H9 (cell line): ENCODE data around the gene RSPRY1. TPM values are rescaled to one million over a fixed set of nuclear protein-coding genes. Genes with fewer than 3 reads are reported as not detected.
A peak's percentile ranks its signal among the peaks of the same experiment; 100 is the strongest.

Experiments
- DNase-seq: peaks from one replicate; pipeline ENCODE4 v3.0.0-alpha.2; 2017
- H2AFZ ChIP-seq: one replicate; pipeline ENCODE4 v1.6.1; 2013; ENCODE audit warnings: mild to moderate bottlenecking, low read length, control low read depth, moderate library complexity
- H2AK5ac ChIP-seq: 2 replicates; pipeline ENCODE4 v1.6.1; 2013; ENCODE audit warnings: low read length, control low read depth, mixed read lengths; ENCODE audit not compliant: insufficient read length
- H2BK120ac ChIP-seq: one replicate; pipeline ENCODE4 v1.6.1; 2013; ENCODE audit warnings: low read depth, mild to moderate bottlenecking, low read length, control low read depth, inconsistent platforms; ENCODE audit not compliant: poor library complexity, severe bottlenecking
- H2BK12ac ChIP-seq: 2 replicates; pipeline ENCODE4 v1.6.1; 2013; ENCODE audit warnings: low read length, control low read depth, mixed read lengths, low read depth; ENCODE audit not compliant: insufficient read length
- H2BK15ac ChIP-seq: 2 replicates; pipeline ENCODE4 v1.6.1; 2013; ENCODE audit warnings: low read depth, low read length, control low read depth
- H2BK20ac ChIP-seq: one replicate; pipeline ENCODE4 v1.6.1; 2013; ENCODE audit warnings: low read depth, mild to moderate bottlenecking, low read length, control low read depth, inconsistent platforms; ENCODE audit not compliant: poor library complexity, severe bottlenecking
- H2BK5ac ChIP-seq: 2 replicates; pipeline ENCODE4 v1.6.1; 2013; ENCODE audit warnings: low read length, control low read depth, mixed read lengths; ENCODE audit not compliant: insufficient read length
- H3K14ac ChIP-seq: 2 replicates; pipeline ENCODE4 v1.6.1; 2013; ENCODE audit warnings: low read length, control low read depth; ENCODE audit not compliant: insufficient read depth
- H3K18ac ChIP-seq: 2 replicates; pipeline ENCODE4 v1.6.1; 2013; ENCODE audit warnings: low read depth, mild to moderate bottlenecking, mixed read lengths, low read length, control low read depth; ENCODE audit not compliant: insufficient read length
- H3K23ac ChIP-seq: 2 replicates; pipeline ENCODE4 v1.6.1; 2013; ENCODE audit warnings: low read length, control low read depth, mixed read lengths, low read depth; ENCODE audit not compliant: insufficient read length
- H3K23me2 ChIP-seq: 2 replicates; pipeline ENCODE4 v1.6.1; 2013; ENCODE audit warnings: low read depth, mild to moderate bottlenecking, mixed read lengths, low read length, control low read depth; ENCODE audit not compliant: insufficient read length, poor library complexity, severe bottlenecking
- H3K27ac ChIP-seq: 2 replicates; pipeline ENCODE4 v1.5.1; 2013; ENCODE audit warnings: low read length, control low read depth, mixed read lengths, low read depth; ENCODE audit not compliant: insufficient read length
- H3K27me3 ChIP-seq: 2 replicates; pipeline ENCODE4 v1.6.1; 2013; ENCODE audit warnings: low read length, control low read depth, inconsistent platforms; ENCODE audit not compliant: insufficient read depth
- H3K4ac ChIP-seq: 2 replicates; pipeline ENCODE4 v1.6.1; 2013; ENCODE audit warnings: low read depth, mild to moderate bottlenecking, control low read depth, inconsistent platforms, low read length, moderate library complexity
- H3K4me1 ChIP-seq: 2 replicates; pipeline ENCODE4 v1.6.1; 2013; ENCODE audit warnings: low read length, control low read depth, inconsistent platforms; ENCODE audit not compliant: insufficient read depth
- H3K4me2 ChIP-seq: 2 replicates; pipeline ENCODE4 v1.6.1; 2013; ENCODE audit warnings: low read length, control low read depth, mixed read lengths; ENCODE audit not compliant: insufficient read length, insufficient read depth
- H3K56ac ChIP-seq: 2 replicates; pipeline ENCODE4 v1.6.1; 2013; ENCODE audit warnings: low read depth, mild to moderate bottlenecking, mixed read lengths, low read length, control low read depth; ENCODE audit not compliant: insufficient read length
- H3K79me1 ChIP-seq: 2 replicates; pipeline ENCODE4 v1.6.1; 2013; ENCODE audit warnings: low read depth, mild to moderate bottlenecking, moderate library complexity, low read length, control low read depth, inconsistent platforms; ENCODE audit not compliant: insufficient read depth, poor library complexity, severe bottlenecking
- H3K79me2 ChIP-seq: 2 replicates; pipeline ENCODE4 v1.6.1; 2013; ENCODE audit warnings: low read length, control low read depth, inconsistent platforms; ENCODE audit not compliant: insufficient read depth
- H3K9ac ChIP-seq: 2 replicates; pipeline ENCODE4 v1.6.1; 2013; ENCODE audit warnings: low read length, control low read depth, mixed read lengths; ENCODE audit not compliant: insufficient read length; ENCODE audit errors: extremely low read depth
- H3K9me3 ChIP-seq: one replicate; pipeline ENCODE4 v1.6.1; 2013; ENCODE audit warnings: low read depth, low read length, inconsistent platforms; ENCODE audit not compliant: control insufficient read depth
- H3T11ph ChIP-seq: one replicate; pipeline ENCODE4 v1.6.1; 2013; ENCODE audit warnings: mild to moderate bottlenecking, low read length, control low read depth, inconsistent platforms
- H4K20me1 ChIP-seq: one replicate; pipeline ENCODE4 v1.6.1; 2013; ENCODE audit not compliant: control insufficient read depth, insufficient read length, insufficient read depth
- H4K5ac ChIP-seq: 2 replicates; pipeline ENCODE4 v1.6.1; 2013; ENCODE audit warnings: low read depth, mild to moderate bottlenecking, mixed read lengths, low read length, control low read depth; ENCODE audit not compliant: insufficient read length
- H4K8ac ChIP-seq: replicated peaks from 2 replicates; pipeline ENCODE4 v1.6.1; 2013; ENCODE audit warnings: low read length, control low read depth, mixed read lengths, low read depth; ENCODE audit not compliant: insufficient read length
- H4K91ac ChIP-seq: 2 replicates; pipeline ENCODE4 v1.6.1; 2013; ENCODE audit warnings: low read depth, mild to moderate bottlenecking, moderate library complexity, mixed read lengths, low read length, control low read depth; ENCODE audit not compliant: insufficient read length
- H3K27ac Mint-ChIP-seq, 3 experiments: 2 replicates in 2 of 3; 3 replicates in 1 of 3; pipeline ENCODE4 v1.8.0; 2020 to 2021; ENCODE audit warnings: mixed read lengths in 3 of 3, mild to moderate bottlenecking in 1 of 3, moderate library complexity in 1 of 3
- H3K27me3 Mint-ChIP-seq: 2 replicates; pipeline ENCODE4 v1.8.0; 2021; ENCODE audit warnings: low read depth, mild to moderate bottlenecking, moderate library complexity, mixed read lengths
- H3K36me3 Mint-ChIP-seq, 3 experiments: 2 replicates in 2 of 3; 3 replicates in 1 of 3; pipeline ENCODE4 v1.8.0; 2020 to 2021; ENCODE audit warnings: low read depth in 3 of 3, mixed read lengths in 3 of 3; ENCODE audit not compliant: insufficient read depth in 1 of 3
- H3K4me1 Mint-ChIP-seq, 2 experiments: 2 replicates each; pipeline ENCODE4 v1.8.0; 2020; ENCODE audit warnings: mixed read lengths in 2 of 2
- H3K4me3 Mint-ChIP-seq, 2 experiments: 2 replicates in 1 of 2; 3 replicates in 1 of 2; pipeline ENCODE4 v1.8.0; 2020 to 2021; ENCODE audit warnings: mild to moderate bottlenecking in 2 of 2, mixed read lengths in 2 of 2, moderate library complexity in 1 of 2
- H3K9me3 Mint-ChIP-seq, 2 experiments: 2 replicates in 1 of 2; 3 replicates in 1 of 2; pipeline ENCODE4 v1.8.0; 2020; ENCODE audit warnings: mild to moderate bottlenecking in 2 of 2, mixed read lengths in 2 of 2, moderate library complexity in 1 of 2
- CTCF ChIP-seq: fragments of 200-600 bp; sonication (generic); conservative IDR thresholded peaks from 3 replicates; pipeline ENCODE4 v1.8.0; 2021; ENCODE audit warnings: antibody characterized with exemption, mild to moderate bottlenecking
- WGBS: extraction: QIAGEN DNeasy Blood & Tissue Kit; methylation state at CpG from one replicate; pipeline ENCODE4 v1.1.7; 2013; ENCODE audit warnings: missing lambda C conversion rate, low lambda C conversion rate, mixed read lengths; ENCODE audit not compliant: insufficient read length; ENCODE audit errors: extremely low coverage; 5-methylcytosine and 5-hydroxymethylcytosine counted together
- total RNA-seq: library from RNA; stranded (reverse); gene quantifications from 2 replicates; pipeline ENCODE4 v1.2.1, GENCODE V29; 2021

The RSPRY1 gene
- total RNA-seq, 1 experiment from 2014 or later, result 36.1 TPM

GRCh38 chr16:57147381-57148221 is 38.5 kb upstream of the RSPRY1 start:
- Histone ChIP-seq H3K23me2 (no peaks in the 10 kb centered on the region), H4K20me1 (no peaks in the 10 kb centered on the region), H3K9ac (no peak overlapping the region), H2BK5ac (no peak overlapping the region), H3K4me2 (no peak overlapping the region), H2BK15ac (no peak overlapping the region), H3K27ac (no peak overlapping the region), H2AFZ (no peak overlapping the region), H3K18ac (peak overlapping the region; percentile 2), H4K5ac (no peak overlapping the region), H3K4ac (no peak overlapping the region), H3K56ac (no peak overlapping the region), H2AK5ac (no peak overlapping the region), H4K91ac (no peak overlapping the region), H3K27me3 (no peaks in the 10 kb centered on the region), H4K8ac (no peak overlapping the region), H2BK120ac (no peak overlapping the region), H3T11ph (no peak overlapping the region), H3K4me1 (peaks cover 23% of the 10 kb centered on the region; the same call in 1 of the 2 replicates), H3K79me1 (no peaks in the 10 kb centered on the region), H2BK20ac (no peak overlapping the region), H2BK12ac (no peak overlapping the region), H3K14ac (peak overlapping the region; percentile 4; the same call in 1 of the 2 replicates), H3K9me3 (no peaks in the 10 kb centered on the region), H3K23ac (no peak overlapping the region), H3K79me2 (no peaks in the 10 kb centered on the region)
- H3K4me3 Mint-ChIP-seq, result peak overlapping the region; percentile 4 to 67; a peak in 4 of 5 replicates
- H3K4me1 Mint-ChIP-seq, result peaks cover 54 to 59% of the 10 kb centered on the region in 2 experiments
- H3K27ac Mint-ChIP-seq, result peak overlapping the region; percentile 61 to 94 (median 77)
- H3K27me3 Mint-ChIP-seq, result no peaks in the 10 kb centered on the region; the same call in none of the 2 replicates
- H3K36me3 Mint-ChIP-seq, result peaks cover 2 to 4% (median 3%) of the 10 kb centered on the region in 3 experiments; a peak in 5 of 7 replicates
- no peak for TF ChIP-seq CTCF
- no peaks in the 10 kb centered on the region for H3K9me3 Mint-ChIP-seq
- DNase-seq, result peak; percentile 45
- no CpG with 5 or more reads among the region's 14 CpGs for WGBS
